NCI-H2196 treated with DMSO at 0.1 percent for 48 hours (cell line): ENCODE measurements around the gene CENPO.

ENCODE experiments used
- DNase-seq: peaks from one replicate; lab custom pipeline; 2025; ENCODE audit not compliant: unreplicated experiment; lab: John Stamatoyannopoulos, UW

The CENPO gene

DNA sequence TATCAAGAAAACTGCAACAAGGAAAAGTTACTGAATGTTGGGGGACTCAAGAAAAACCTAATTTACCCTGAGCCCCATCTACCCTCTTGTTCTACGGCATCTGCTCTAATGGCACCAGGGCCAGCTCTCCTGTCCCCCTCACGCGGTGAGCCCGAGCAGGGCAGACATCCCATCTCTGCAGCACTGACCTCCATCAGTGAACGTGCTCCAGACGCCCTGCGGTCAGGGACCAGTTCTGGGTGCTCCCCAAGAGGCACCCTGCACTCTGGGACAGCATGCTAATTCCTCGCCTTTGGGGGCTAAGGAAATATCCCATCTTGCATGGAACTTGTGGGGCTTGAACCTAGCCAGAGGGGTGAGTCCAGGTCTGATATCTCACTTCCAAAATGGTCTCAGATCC, 43.0 kb downstream of the CENPO start:
- no peak for DNase-seq

GRCh38 chr2:24836706-24837105, 43.5 kb downstream of the CENPO start:
- no peak for DNase-seq

- no peak for DNase-seq
Measured at GRCh38 chr2:24837996-24838513, 44.8 kb downstream of the CENPO start.

DNA sequence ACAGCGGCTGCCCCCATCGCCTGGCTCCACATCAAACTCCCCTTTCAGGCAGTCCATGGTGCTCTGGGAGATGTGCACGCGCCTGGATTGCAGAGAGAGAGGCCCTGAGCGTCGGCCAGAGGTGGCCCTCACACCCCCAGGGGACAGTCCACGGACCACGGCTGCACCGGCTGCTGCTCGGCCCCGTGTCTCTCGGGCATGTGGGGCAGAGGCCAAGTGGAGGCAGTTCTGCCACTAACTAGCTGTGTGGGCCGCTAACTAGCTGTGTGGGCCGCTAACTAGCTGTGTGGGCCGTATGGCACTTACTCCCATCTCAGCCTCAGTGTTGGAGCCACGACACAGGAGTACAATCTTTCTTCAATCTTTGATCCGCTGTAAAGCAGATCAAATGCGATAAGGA, 45.3 kb downstream of the CENPO start:
- DNase-seq: no peak

GRCh38 chr2:24839729-24840128, 46.5 kb downstream of the CENPO start:
- no peak for DNase-seq

GRCh38 chr2:24840164-24840869, 47.1 kb downstream of the CENPO start:
- DNase-seq: no peak

DNA sequence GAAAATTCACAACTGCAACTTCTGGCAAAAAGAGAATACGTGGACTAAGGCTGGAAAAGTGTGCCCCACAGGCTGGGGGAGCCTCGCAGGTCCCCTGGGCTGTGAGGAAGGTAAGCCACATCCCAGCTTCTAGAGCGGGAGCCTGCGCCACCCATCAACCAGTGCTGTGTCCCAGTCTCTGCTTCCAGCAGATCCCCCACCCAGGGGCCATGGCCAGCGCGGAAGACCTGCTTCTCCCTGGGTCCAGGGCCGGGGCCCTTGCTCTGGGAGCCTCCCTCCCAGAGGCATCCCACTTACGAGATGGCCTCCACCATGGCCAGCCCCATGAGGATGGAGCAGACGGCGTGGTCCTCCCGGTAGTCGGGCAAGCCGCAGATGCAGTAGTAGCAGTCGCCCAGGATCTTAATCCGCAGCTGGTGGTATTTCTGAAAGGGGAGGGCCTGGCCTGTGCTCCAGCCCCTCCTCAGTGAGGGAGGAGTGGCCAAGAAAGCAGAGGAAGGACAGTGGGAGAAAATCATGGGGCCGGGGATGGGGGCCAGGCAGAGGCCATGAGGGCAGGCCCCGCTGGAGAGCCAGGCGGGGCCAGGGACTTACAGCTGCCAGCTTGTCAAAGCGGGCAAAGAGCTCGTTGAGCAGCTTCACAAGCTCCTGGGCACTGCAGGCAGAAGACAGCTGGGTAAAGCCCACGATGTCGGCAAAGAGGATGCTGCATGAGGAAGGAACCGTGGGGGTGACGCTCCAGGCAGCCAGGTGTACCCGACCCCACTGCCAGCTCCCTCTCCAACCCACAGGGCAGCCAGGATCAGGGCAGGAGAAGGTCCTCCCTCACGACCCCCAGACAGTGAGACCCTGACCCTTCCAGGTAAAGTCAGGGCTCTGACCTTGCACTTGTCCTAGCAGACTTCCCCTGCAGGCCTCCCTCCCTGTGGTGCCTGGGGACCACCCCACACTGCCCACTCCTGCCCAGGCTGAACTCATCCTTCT, 48.0 kb downstream of the CENPO start:
- DNase-seq: no peak

DNA sequence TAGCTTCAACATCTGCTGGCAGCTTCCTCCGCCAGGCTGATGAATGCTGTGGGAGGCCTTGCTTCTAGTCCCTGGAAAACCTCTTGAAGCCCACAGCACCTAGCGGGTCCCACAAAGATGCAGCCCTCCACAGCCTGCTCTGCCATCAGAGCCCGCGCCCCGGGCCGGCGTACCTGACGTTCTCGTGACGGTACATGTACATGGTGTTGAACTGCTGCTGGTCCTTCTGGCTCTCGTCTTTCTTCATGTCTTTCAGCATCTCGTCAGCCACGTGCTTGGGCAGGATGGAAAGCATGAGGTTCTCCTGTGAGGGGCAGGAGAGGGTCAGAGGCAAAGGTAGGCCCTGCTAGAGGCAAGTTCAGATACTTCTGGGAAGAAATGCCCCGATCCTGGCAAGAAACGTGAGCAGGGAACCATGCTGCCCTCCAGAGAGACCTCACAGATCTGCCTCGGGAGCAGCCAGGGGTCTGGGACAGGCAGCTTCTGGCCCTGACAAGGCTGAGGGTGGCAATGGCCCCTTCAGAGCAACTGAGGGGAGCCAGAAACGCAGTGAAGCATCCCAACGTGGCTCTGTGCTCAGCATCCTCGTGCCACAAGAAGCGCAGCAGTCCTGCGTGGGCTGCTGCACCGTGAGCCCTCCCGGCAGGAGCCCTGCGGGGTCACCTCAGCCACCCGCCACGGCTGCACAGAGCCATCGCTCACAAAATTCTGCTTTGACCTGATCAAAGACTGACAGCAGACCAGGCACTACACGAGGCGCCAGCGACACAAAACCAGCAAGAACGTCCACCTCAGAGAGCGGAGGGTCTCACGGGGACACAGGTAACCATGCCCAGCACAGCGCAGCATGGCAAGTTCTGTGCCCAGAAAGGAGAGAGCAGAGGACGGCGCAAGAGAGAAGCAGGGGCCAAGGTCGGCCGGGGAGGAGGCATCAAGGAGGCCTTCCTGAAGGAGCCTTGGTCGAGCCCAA, 49.1 kb downstream of the CENPO start:
- no peak for DNase-seq

DNA sequence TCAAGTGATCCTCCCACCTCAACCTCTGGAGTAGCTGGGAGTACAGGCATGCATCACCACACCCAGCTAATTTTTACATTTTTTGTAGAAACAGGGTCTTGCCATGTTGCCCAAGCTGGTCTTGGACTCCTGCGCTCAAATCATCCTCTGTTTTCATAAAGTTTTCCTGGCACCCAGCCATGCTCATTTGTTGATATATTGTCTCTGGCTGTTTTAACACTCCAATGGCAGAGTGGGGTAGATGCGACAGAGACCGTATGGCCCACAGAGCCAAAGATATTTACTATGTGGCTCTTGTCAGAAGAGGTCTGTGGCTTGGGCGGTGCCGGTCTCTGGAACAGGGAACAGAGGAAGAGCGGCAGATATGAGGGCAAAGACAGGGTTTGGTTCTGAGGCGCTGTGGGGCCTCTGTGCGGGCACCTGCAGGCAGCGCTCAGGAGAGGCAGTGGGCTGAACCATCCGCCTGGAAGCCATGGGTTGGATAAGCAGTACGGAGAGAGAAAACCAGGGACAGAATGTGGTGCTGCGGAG, 50.2 kb downstream of the CENPO start:
- no peak for DNase-seq

DNA sequence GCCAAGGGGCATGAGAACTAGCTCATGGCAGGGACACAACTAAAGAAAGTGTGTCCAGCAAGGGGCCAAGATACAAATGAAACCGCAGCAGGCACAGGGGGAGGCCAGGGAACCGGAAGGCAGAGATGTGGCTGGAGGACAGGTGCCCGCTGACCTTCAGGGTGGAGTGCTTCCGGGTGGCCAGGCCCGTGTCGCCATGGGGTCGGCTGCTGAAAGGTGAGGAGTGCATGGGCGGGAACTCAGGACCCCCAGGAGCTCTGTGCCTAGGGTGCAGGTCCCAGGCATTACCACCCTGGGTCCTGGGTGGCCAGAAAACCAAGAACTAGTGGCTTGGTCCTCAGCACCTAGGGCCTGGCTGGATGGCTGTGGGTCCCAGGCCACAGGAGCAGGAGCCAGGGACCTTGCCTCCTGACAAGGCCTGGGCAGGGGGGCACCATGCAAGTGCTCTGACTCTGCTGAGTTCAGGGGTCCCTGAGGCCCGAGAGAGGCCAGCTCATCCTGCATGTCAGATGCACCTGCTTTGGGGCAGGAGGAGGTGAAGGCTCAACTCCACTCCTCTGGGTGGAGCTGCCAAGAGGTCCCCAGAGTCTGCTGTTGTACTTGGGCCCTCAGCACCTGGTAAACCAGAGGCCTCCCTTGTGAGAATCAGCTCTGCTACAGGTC, 50.9 kb downstream of the CENPO start:
- DNase-seq: no peak

- DNase-seq: no peak
Measured at GRCh38 chr2:24845691-24846090, 52.5 kb downstream of the CENPO start.

DNA sequence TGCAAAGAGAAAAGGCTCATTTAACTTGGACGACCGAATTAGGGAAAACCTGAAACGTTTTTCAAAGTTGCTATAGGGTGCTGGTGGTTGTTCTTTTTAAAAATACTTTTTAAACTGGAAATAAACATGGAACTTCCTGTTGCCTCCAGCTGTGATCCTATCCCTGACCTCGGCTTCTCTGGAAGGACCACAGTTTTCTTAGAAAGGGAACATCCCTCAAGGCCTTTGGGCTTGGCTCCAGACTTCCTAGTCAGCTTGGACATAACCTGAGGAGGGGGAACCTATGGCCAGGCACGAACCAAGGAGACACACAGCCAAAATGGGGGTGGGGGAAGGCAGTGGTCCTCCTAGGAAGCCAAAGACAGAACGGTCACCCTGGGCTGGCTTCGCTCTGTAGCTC, 57.7 kb downstream of the CENPO start:
- DNase-seq: no peak

DNA sequence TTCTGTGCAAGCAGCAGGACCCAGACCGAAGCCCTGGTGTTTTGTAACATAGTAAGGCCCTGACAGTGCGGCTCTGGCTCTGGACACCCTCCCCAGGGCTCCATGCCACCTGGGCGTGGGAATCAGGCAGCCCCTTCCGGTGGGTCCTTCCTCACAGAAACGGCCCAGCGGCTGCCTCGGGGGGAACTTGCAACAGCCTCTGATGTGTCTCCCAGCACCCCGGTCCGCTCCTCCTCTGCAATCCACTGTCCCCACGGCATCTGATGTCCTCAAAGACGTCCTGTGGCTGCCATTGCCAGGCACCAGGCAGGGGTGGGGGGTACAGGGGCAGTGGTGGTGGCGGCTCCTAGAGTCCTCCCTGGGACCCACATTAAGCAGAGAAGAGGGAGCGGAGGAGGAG, 58.8 kb downstream of the CENPO start:
- no peak for DNase-seq

DNA sequence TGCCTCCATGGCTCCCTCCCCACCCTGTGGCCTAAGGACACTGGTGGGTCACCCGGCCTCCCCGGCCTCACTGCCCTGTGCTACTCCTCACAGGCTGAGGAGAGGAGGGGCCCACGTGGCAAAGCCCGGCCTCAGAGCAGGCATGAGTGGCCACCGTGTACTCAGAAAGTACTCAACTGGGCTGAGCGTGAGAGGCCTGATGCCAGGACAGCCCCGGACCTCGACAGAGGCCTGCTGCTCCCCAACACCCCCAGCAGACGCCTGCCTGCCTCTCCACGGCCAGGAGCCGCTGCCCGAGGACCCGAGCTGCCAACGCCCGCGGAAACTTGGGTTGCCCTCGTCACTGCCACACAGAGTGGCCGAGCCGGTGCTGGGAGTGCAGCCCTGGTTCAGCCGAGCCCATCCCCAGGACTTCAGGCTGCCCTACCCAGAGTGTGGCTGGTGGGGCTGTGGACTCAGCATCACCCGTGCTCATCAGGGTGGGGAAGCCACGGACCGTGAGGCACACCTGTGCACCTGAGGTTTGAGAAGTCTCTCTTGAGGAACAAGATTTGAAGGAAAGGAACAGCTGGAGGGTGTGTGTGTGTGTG, 59.3 kb downstream of the CENPO start:
- DNase-seq: no peak

GRCh38 chr2:24853046-24853445, 59.8 kb downstream of the CENPO start:
- no peak for DNase-seq

- DNase-seq: no peak
Measured at GRCh38 chr2:24853996-24854395, 60.8 kb downstream of the CENPO start.

GRCh38 chr2:24855022-24855622, 61.9 kb downstream of the CENPO start:
- DNase-seq: no peak

GRCh38 chr2:24855726-24856125, 62.5 kb downstream of the CENPO start:
- no peak for DNase-seq

DNA sequence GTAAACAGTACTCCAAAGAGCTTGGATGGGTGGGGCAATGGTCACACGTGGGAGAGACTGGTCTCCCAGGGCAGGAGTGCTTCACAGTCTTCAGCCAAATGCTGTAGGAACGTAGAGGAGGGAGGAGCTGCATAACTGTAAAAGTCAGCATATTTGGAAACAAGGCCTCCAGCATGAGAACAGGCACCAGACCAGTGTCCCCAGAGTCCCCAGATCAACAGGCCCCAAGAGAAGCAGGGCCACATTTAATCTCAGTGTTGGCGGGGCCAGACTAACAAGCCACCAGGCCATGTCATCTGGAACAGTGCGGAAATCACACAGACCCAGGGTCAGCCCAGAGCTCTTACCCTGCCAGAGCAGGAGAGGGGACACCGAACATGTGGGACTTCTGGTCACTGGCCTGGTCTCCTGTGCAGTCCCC, 63.6 kb downstream of the CENPO start:
- DNase-seq: no peak
